ENCODE measurements around the gene NCCRP1.
A peak's percentile ranks its signal among the peaks of the same experiment; 100 is the strongest.

NCCRP1 gene

GRCh38 chr19:39165857-39166256 is 30.9 kb upstream of the NCCRP1 start:
- no peak overlapping the region for H4K91ac ChIP-seq (ENCODE audit: low read depth, low read length, poor library complexity)
- WGBS, 2 donors (ENCODE audit: extremely low coverage in 2 of 2, insufficient read length in 2 of 2, insufficient replicate concordance in 1 of 2) = no CpG with 5 or more reads among the region's 7 CpGs
- no peak overlapping the region for H3K27ac ChIP-seq (replicated peaks; ENCODE audit: low read length)
- H3K14ac ChIP-seq (ENCODE audit: low read length) = no peak overlapping the region
- no peak overlapping the region for H4K8ac ChIP-seq (ENCODE audit: low read depth, low read length)
- no peaks in the 10 kb centered on the region for H3K27me3 ChIP-seq (ENCODE audit: control insufficient read depth in 3 of 3, insufficient read depth in 3 of 3, low read depth in 1 of 3, low read length in 3 of 3)
- H3K23ac ChIP-seq (ENCODE audit: low read depth, low read length, poor library complexity) = no peak overlapping the region
- H3K36me3 ChIP-seq (replicated peaks in 1 of 2; ENCODE audit: control insufficient read depth in 2 of 2, insufficient read depth in 2 of 2, low read length in 2 of 2) = peaks cover 12 to 16% of the 10 kb centered on the region in 2 donors
- no peak overlapping the region for H2BK5ac ChIP-seq (ENCODE audit: low read length)
- no peak overlapping the region for H3K4me3 ChIP-seq (ENCODE audit: low read length in 2 of 2)
- no peak overlapping the region for H2BK120ac ChIP-seq (ENCODE audit: low read depth, low read length)
- H3K79me1 ChIP-seq (ENCODE audit: low read depth, low read length) = peaks cover 18% of the 10 kb centered on the region
- H3K9me3 ChIP-seq (replicated peaks in 1 of 2; ENCODE audit: control insufficient read depth in 2 of 2, insufficient read depth in 1 of 2, low read depth in 1 of 2, low read length in 2 of 2) = no peaks in the 10 kb centered on the region
- no peak overlapping the region for H2BK15ac ChIP-seq (ENCODE audit: low read length)
- no peak for DNase-seq (ENCODE audit: low spot score)
- no peak overlapping the region for H3K4me2 ChIP-seq (ENCODE audit: insufficient read depth, low read length, poor library complexity, severe bottlenecking)
- H3K4ac ChIP-seq (ENCODE audit: low read length) = no peak overlapping the region
- no peak overlapping the region for H3K9ac ChIP-seq (ENCODE audit: low read depth, low read length, poor library complexity)
- H3K18ac ChIP-seq (ENCODE audit: low read length) = no peak overlapping the region
- no peak overlapping the region for H2BK12ac ChIP-seq (ENCODE audit: low read length)
- H2AK5ac ChIP-seq (ENCODE audit: low read depth, low read length) = peak overlapping the region; percentile 61
- peaks cover 11 to 12% of the 10 kb centered on the region in 2 donors for H3K4me1 ChIP-seq (ENCODE audit: control insufficient read depth in 2 of 2, insufficient read depth in 1 of 2, low read depth in 1 of 2, low read length in 2 of 2)
- H2AFZ ChIP-seq (ENCODE audit: low read length) = no peak overlapping the region

GRCh38 chr19:39166571-39167391 is 30.0 kb upstream of the NCCRP1 start:
- no peak overlapping the region for H4K8ac ChIP-seq (ENCODE audit: low read depth, low read length)
- H3K79me1 ChIP-seq (ENCODE audit: low read depth, low read length) = peaks cover 13% of the 10 kb centered on the region
- WGBS, 2 donors (ENCODE audit: extremely low coverage in 2 of 2, insufficient read length in 2 of 2, insufficient replicate concordance in 1 of 2) = no CpG with 5 or more reads among the region's 24 CpGs
- no peak overlapping the region for H3K4me3 ChIP-seq (ENCODE audit: low read length in 2 of 2)
- H3K27me3 ChIP-seq (ENCODE audit: control insufficient read depth in 3 of 3, insufficient read depth in 3 of 3, low read depth in 1 of 3, low read length in 3 of 3) = no peaks in the 10 kb centered on the region
- H3K23ac ChIP-seq (ENCODE audit: low read depth, low read length, poor library complexity) = peak overlapping the region; percentile 73
- H3K4me1 ChIP-seq (ENCODE audit: control insufficient read depth in 2 of 2, insufficient read depth in 1 of 2, low read depth in 1 of 2, low read length in 2 of 2) = peaks cover 11 to 12% of the 10 kb centered on the region in 2 donors
- no peak for DNase-seq (ENCODE audit: low spot score)
- peak overlapping the region; percentile 0 for H3K4me2 ChIP-seq (ENCODE audit: insufficient read depth, low read length, poor library complexity, severe bottlenecking)
- H3K27ac ChIP-seq (replicated peaks; ENCODE audit: low read length) = no peak overlapping the region
- no peak overlapping the region for H4K91ac ChIP-seq (ENCODE audit: low read depth, low read length, poor library complexity)
- no peaks in the 10 kb centered on the region for H3K9me3 ChIP-seq (replicated peaks in 1 of 2; ENCODE audit: control insufficient read depth in 2 of 2, insufficient read depth in 1 of 2, low read depth in 1 of 2, low read length in 2 of 2)
- H3K4ac ChIP-seq (ENCODE audit: low read length) = no peak overlapping the region
- H3K9ac ChIP-seq (ENCODE audit: low read depth, low read length, poor library complexity) = peak overlapping the region; percentile 70
- no peak overlapping the region for H2BK15ac ChIP-seq (ENCODE audit: low read length)
- peak overlapping the region; percentile 44 for H3K18ac ChIP-seq (ENCODE audit: low read length)
- H2BK5ac ChIP-seq (ENCODE audit: low read length) = no peak overlapping the region
- no peak overlapping the region for H3K14ac ChIP-seq (ENCODE audit: low read length)
- peak overlapping the region; percentile 25 for H2AK5ac ChIP-seq (ENCODE audit: low read depth, low read length)
- H2BK12ac ChIP-seq (ENCODE audit: low read length) = no peak overlapping the region
- H2BK120ac ChIP-seq (ENCODE audit: low read depth, low read length) = no peak overlapping the region
- H3K36me3 ChIP-seq (replicated peaks in 1 of 2; ENCODE audit: control insufficient read depth in 2 of 2, insufficient read depth in 2 of 2, low read length in 2 of 2) = peaks cover 20 to 22% of the 10 kb centered on the region in 2 donors
- no peak overlapping the region for H2AFZ ChIP-seq (ENCODE audit: low read length)

- H2BK12ac ChIP-seq (ENCODE audit: low read length) = no peak overlapping the region
- no peak overlapping the region for H4K91ac ChIP-seq (ENCODE audit: low read depth, low read length, poor library complexity)
- no peak overlapping the region for H2BK15ac ChIP-seq (ENCODE audit: low read length)
- no peak overlapping the region for H3K4ac ChIP-seq (ENCODE audit: low read length)
- no peaks in the 10 kb centered on the region for H3K9me3 ChIP-seq (replicated peaks in 1 of 2; ENCODE audit: control insufficient read depth in 2 of 2, insufficient read depth in 1 of 2, low read depth in 1 of 2, low read length in 2 of 2)
- H3K14ac ChIP-seq (ENCODE audit: low read length) = no peak overlapping the region
- no peak overlapping the region for H4K8ac ChIP-seq (ENCODE audit: low read depth, low read length)
- no peak overlapping the region for H2BK120ac ChIP-seq (ENCODE audit: low read depth, low read length)
- H3K4me2 ChIP-seq (ENCODE audit: insufficient read depth, low read length, poor library complexity, severe bottlenecking) = no peak overlapping the region
- H2BK5ac ChIP-seq (ENCODE audit: low read length) = no peak overlapping the region
- peaks cover 22 to 25% of the 10 kb centered on the region in 2 donors for H3K36me3 ChIP-seq (replicated peaks in 1 of 2; ENCODE audit: control insufficient read depth in 2 of 2, insufficient read depth in 2 of 2, low read length in 2 of 2)
- no CpG with 5 or more reads among the region's 25 CpGs for WGBS, 2 donors (ENCODE audit: extremely low coverage in 2 of 2, insufficient read length in 2 of 2, insufficient replicate concordance in 1 of 2)
- no peak overlapping the region for H3K4me3 ChIP-seq (ENCODE audit: low read length in 2 of 2)
- H3K27ac ChIP-seq (replicated peaks; ENCODE audit: low read length) = no peak overlapping the region
- H2AK5ac ChIP-seq (ENCODE audit: low read depth, low read length) = no peak overlapping the region
- H3K23ac ChIP-seq (ENCODE audit: low read depth, low read length, poor library complexity) = no peak overlapping the region
- H3K4me1 ChIP-seq (ENCODE audit: control insufficient read depth in 2 of 2, insufficient read depth in 1 of 2, low read depth in 1 of 2, low read length in 2 of 2) = peaks cover 10 to 11% of the 10 kb centered on the region in 2 donors
- no peak for DNase-seq (ENCODE audit: low spot score)
- peaks cover 13% of the 10 kb centered on the region for H3K79me1 ChIP-seq (ENCODE audit: low read depth, low read length)
- peak overlapping the region; percentile 44 for H3K9ac ChIP-seq (ENCODE audit: low read depth, low read length, poor library complexity)
- peak overlapping the region; percentile 27 for H3K18ac ChIP-seq (ENCODE audit: low read length)
- no peak overlapping the region for H2AFZ ChIP-seq (ENCODE audit: low read length)
- H3K27me3 ChIP-seq (ENCODE audit: control insufficient read depth in 3 of 3, insufficient read depth in 3 of 3, low read depth in 1 of 3, low read length in 3 of 3) = no peaks in the 10 kb centered on the region
Measured at GRCh38 chr19:39167461-39168257, 29.1 kb upstream of the NCCRP1 start.

Measured in neuronal stem cell (in vitro differentiated cells).